Transverse colon (tissue), 4 donors: ENCODE results near the gene SMC2. TPM values are rescaled to one million over a fixed set of nuclear protein-coding genes. Genes with fewer than 3 reads are reported as not detected.

ENCODE experiments used
- DNase-seq: peaks from one replicate; pipeline ENCODE4 v3.0.0-alpha.2; 2019
- H3K27ac ChIP-seq, 4 donors: fragments of 200-600 bp; sonication (generic); 2 replicates each; pipeline ENCODE4 v1.5.1; 2016 to 2018; ENCODE audit warnings: inconsistent platforms in 4 of 4
- H3K27me3 ChIP-seq: fragments of 200-600 bp; sonication (generic); 2 replicates; pipeline ENCODE4 v1.5.1; 2017; ENCODE audit warnings: inconsistent platforms
- H3K36me3 ChIP-seq, 4 donors: fragments of 200-600 bp; sonication (generic); 2 replicates each; pipeline ENCODE4 v1.5.1; 2017 to 2019; ENCODE audit warnings: inconsistent platforms in 4 of 4
- H3K4me1 ChIP-seq, 4 donors: fragments of 200-600 bp; sonication (generic); 2 replicates each; pipeline ENCODE4 v1.5.1; 2017 to 2020; ENCODE audit warnings: inconsistent platforms in 4 of 4
- H3K4me3 ChIP-seq, 4 donors: fragments of 200-600 bp; sonication (generic); 1 replicate in 1 of 4; 2 replicates in 3 of 4; pipeline versions ENCODE4 v1.5.1 to v1.6.1; 2017 to 2019; ENCODE audit warnings: inconsistent platforms in 4 of 4
- H3K9me3 ChIP-seq, 2 donors: fragments of 200-600 bp; sonication (generic); 2 replicates each; pipeline ENCODE4 v1.5.1; 2017 to 2019; ENCODE audit warnings: inconsistent platforms in 2 of 2
- EP300 ChIP-seq: sonication (generic); formaldehyde crosslinking; IDR thresholded peaks from one replicate; pipeline ENCODE4 v1.6.1; 2017; ENCODE audit warnings: antibody characterized with exemption, low read depth
- POLR2A ChIP-seq: fragments of 450-650 bp; IDR thresholded peaks from one replicate; pipeline ENCODE4 v1.6.1; 2016; ENCODE audit warnings: antibody characterized with exemption, mild to moderate bottlenecking, moderate library complexity
- POLR2AphosphoS5 ChIP-seq, 3 donors: sonication (generic); formaldehyde crosslinking; IDR thresholded peaks; one replicate each; pipeline ENCODE4 v1.6.1; 2016; ENCODE audit warnings: antibody characterized with exemption in 3 of 3
- WGBS, 2 donors: methylation state at CpG; one replicate each; pipeline ENCODE4 v1.1.5; 2018; ENCODE audit warnings: low coverage in 1 of 2; 5-methylcytosine and 5-hydroxymethylcytosine counted together
- in situ Hi-C, 4 donors: fragments of 200-750 bp; cut with MboI; loops; one replicate each; pipeline versions ENCODE4 v1.15.0 to v1.15.1; 2017; ENCODE audit warnings: low sequenced_read_pairs in 3 of 4, low pct_ligation_motif_present in 1 of 4, low pct_unique_long_range_greater_than_20kb in 1 of 4
- intact Hi-C: fragments of 100-400 bp; cut with DNase I; formaldehyde crosslinking; loops from one replicate; pipeline ENCODE4 v1.15.1; 2023; ENCODE audit warnings: low total_unique reads
- total RNA-seq, 4 donors: library from RNA; depleted of rRNA; stranded (reverse); fragments of >200 nt; gene quantifications; one replicate each; pipeline ENCODE4 v1.1.0, GENCODE V29; 2016
- TF ChIP-seq, protein P1 (sequence below), 5 experiments: fragments of 200-600 bp in 3 of 5; fragments of 450-650 bp in 2 of 5; sonication (generic) in 3 of 5; IDR thresholded peaks; 1 replicate in 2 of 5; 2 replicates in 3 of 5; pipeline ENCODE4 v1.5.1; 2016 to 2017; ENCODE audit warnings: antibody characterized with exemption in 5 of 5, inconsistent platforms in 3 of 5, mild to moderate bottlenecking in 2 of 5, moderate library complexity in 1 of 5

SMC2 gene
- total RNA-seq, 4 donors from 2014 or later: 3.0 to 12.1 (median 5.6) TPM

DNA sequence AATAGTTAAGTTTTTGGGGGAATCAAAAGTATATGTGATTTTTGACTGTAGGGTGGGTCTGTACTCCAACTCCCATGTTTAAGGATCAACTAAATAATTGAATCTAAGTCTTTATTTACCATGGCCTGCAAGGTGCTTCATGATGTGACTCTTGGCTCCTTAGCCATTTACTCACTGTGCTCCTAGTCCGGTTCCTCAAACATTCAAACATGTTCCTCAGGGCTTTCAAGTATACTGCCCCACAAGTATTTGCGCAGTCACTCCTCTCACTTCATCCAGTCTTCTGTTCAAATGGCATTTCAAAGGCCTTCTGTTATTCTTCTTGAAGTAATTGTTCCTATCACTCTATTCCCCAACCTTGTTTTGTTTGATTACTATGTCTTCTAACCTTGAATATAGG lies 16.4 kb downstream of the SMC2 start:
- Histone ChIP-seq H3K4me1 (no peaks in the 10 kb centered on the region), H3K9me3 (no peaks in the 10 kb centered on the region), H3K27me3 (no peaks in the 10 kb centered on the region), H3K4me3 (no peak overlapping the region), H3K36me3 (peaks cover 0 to 11% (median 4%) of the 10 kb centered on the region in 4 donors), H3K27ac (no peak overlapping the region)
- in situ Hi-C loops (no loop called here), intact Hi-C loops (no loop called here)
- TF ChIP-seq POLR2AphosphoS5 (IDR thresholded peaks at IDR 0.05) (no peak), EP300 (no peak), POLR2A (no peak)
- TF ChIP-seq, protein P1, sequence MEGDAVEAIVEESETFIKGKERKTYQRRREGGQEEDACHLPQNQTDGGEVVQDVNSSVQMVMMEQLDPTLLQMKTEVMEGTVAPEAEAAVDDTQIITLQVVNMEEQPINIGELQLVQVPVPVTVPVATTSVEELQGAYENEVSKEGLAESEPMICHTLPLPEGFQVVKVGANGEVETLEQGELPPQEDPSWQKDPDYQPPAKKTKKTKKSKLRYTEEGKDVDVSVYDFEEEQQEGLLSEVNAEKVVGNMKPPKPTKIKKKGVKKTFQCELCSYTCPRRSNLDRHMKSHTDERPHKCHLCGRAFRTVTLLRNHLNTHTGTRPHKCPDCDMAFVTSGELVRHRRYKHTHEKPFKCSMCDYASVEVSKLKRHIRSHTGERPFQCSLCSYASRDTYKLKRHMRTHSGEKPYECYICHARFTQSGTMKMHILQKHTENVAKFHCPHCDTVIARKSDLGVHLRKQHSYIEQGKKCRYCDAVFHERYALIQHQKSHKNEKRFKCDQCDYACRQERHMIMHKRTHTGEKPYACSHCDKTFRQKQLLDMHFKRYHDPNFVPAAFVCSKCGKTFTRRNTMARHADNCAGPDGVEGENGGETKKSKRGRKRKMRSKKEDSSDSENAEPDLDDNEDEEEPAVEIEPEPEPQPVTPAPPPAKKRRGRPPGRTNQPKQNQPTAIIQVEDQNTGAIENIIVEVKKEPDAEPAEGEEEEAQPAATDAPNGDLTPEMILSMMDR (IDR thresholded peaks at IDR 0.05): no peak
- 94 to 98% methylated on average over 2 of the region's 2 CpGs for WGBS, 2 donors
- no peak for DNase-seq

DNA sequence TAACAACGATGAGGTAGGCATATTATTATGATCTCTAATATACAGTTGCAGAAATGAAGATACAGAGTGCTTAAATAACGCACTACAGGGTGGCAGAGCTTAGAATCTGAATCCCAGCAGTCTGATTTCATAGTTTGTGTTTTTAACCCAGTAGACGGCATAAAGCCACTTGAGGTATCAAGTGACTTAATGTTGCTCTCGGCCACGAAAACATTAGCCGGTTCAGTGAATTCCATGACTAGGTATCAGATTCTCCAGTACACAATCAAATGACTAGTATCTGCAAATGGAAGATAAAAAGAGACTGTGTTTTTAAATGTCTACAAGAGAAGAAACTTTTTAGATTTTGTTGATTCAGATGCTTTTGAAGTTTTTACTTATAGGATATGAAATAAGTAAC lies 24.8 kb downstream of the SMC2 start:
- TF ChIP-seq, protein P1 (IDR thresholded peaks at IDR 0.05): no peak
- TF ChIP-seq EP300 (no peak), POLR2AphosphoS5 (IDR thresholded peaks at IDR 0.05) (no peak), POLR2A (no peak)
- Histone ChIP-seq H3K9me3 (no peaks in the 10 kb centered on the region), H3K36me3 (peaks cover 0 to 9% (median 4%) of the 10 kb centered on the region in 4 donors), H3K4me1 (no peaks in the 10 kb centered on the region), H3K27ac (no peak overlapping the region), H3K4me3 (no peak overlapping the region), H3K27me3 (no peaks in the 10 kb centered on the region)
- in situ Hi-C loops (no loop called here), intact Hi-C loops (no loop called here)
- no peak for DNase-seq
- 94 to 98% methylated on average over 2 to 6 of the region's 6 CpGs for WGBS, 2 donors

DNA sequence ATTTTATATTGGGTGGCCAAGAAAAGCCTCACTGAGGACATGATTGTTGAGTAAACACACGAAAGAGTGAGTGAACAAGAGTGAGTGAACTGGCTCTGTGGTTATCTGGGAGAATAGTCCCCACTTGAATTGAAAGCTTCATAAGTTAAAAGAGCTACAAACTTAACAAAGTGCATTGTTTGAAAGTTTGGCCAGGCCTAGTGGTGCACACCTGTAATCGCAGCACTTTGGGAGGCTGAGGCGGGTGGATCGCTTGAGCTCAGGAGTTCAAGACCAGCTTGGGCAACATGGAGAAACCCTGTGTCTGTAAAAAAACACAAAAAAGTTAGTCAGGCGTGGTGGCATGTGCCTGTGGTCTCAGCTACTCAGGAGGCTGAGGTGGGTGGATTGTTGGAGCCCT lies 26.9 kb downstream of the SMC2 start:
- WGBS, 2 donors: 96 to 100% methylated on average over 5 of the region's 5 CpGs
- DNase-seq: no peak
- peaks cover 0 to 15% (median 5%) of the 10 kb centered on the region in 4 donors for H3K36me3 ChIP-seq
- TF ChIP-seq POLR2AphosphoS5 (IDR thresholded peaks at IDR 0.05) (no peak), POLR2A (no peak), EP300 (no peak)
- TF ChIP-seq, protein P1 (IDR thresholded peaks at IDR 0.05): no peak
- no peaks in the 10 kb centered on the region for H3K4me1 ChIP-seq
- no peak overlapping the region for H3K4me3 ChIP-seq
- in situ Hi-C loops (no loop called here), intact Hi-C loops (no loop called here)
- no peaks in the 10 kb centered on the region for H3K27me3 ChIP-seq
- no peak overlapping the region for H3K27ac ChIP-seq
- no peaks in the 10 kb centered on the region for H3K9me3 ChIP-seq

DNA sequence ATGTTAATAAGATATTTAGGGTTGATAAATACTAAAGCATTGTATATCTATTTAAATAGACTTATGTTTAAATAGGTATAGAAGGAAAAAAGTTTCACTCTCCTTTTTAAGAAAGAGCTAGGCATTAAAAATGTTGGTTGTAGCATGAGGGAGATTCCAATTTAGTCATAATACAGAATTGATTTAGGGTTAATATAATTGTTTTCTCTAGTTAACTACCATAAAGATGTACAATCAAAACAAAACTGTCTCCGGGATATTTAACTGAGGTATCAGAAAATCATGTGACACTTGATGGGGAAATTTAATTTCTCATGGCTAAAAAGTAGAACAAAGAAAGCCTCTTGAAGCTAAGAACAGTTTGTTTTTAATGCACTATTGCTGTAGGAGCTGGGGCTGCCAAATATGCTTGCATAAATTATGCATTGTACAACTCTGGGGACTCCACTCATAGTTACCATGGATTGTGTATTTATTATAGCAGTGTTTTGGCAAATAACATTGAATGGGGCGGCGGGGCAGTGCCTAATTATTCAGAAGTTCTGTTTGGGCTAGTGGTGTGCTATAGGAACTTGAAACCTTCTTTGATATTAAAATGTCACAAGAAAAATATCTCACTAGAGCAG lies 44.2 kb downstream of the SMC2 start:
- in situ Hi-C loops (no loop called here), intact Hi-C loops (loop anchor here (10.0 kb wide), 1 partner anchor 1254 kb away; no protein-coding TSS in a partner anchor)
- H3K27ac ChIP-seq: no peak overlapping the region
- DNase-seq: no peak
- no peaks in the 10 kb centered on the region for H3K27me3 ChIP-seq
- peaks cover 0 to 29% (median 12%) of the 10 kb centered on the region in 4 donors for H3K36me3 ChIP-seq
- peaks cover 0 to 4% of the 10 kb centered on the region in 2 donors for H3K9me3 ChIP-seq
- TF ChIP-seq EP300 (no peak), POLR2A (no peak), POLR2AphosphoS5 (IDR thresholded peaks at IDR 0.05) (no peak)
- TF ChIP-seq, protein P1 (IDR thresholded peaks at IDR 0.05): no peak
- no peak overlapping the region for H3K4me3 ChIP-seq
- 85 to 87% methylated on average over 3 of the region's 3 CpGs for WGBS, 2 donors
- H3K4me1 ChIP-seq: no peaks in the 10 kb centered on the region
